K562 (cell line): ENCODE data around the gene FYB2. TPM values are rescaled to one million over a fixed set of nuclear protein-coding genes. Genes with fewer than 3 reads are reported as not detected.

Source experiments
- ATAC-seq: fragments of 200-7000 bp; cut with Tn5 transposase; 3 replicates; pipeline ENCODE4 v1.9.1; 2020; ENCODE audit warnings: moderate library complexity
- BruUV-seq: library from RNA; stranded (reverse); fragments of 400-500 nt; replicated peaks from 2 replicates; lab custom pipeline; 2021; lab: Mats Ljungman, UMichigan
- CTCF ChIA-PET: fragments of 300-600 bp; formaldehyde crosslinking; extraction: SDS; loops from one replicate; lab custom pipeline; 2021; ENCODE audit warnings: low intra/inter-chr PET ratio; lab: Yijun Ruan, JAX
- POLR2A ChIA-PET: fragments of 300-600, 350-650 bp; sonication (Branson Sonifier 250); formaldehyde crosslinking; extraction: SDS; loops from one replicate; lab custom pipeline; 2021; ENCODE audit warnings: antibody characterized with exemption, inconsistent platforms; lab: Yijun Ruan, JAX
- DNase-seq, 4 experiments: peaks; one replicate each; pipeline versions ENCODE4 v3.0.0 to v3.0.0-alpha.2; 2011 to 2018; ENCODE audit warnings: low spot score in 3 of 4, mixed read lengths in 3 of 4; ENCODE audit errors: extremely low read depth in 1 of 4
- FAIRE-seq: peaks from 2 replicates; lab custom pipeline; 2011; peaks lifted over from hg19 to GRCh38; lab: Jason Lieb, UNC
- H2AFZ ChIP-seq: 2 replicates; pipeline ENCODE4 v1.6.0; 2011; ENCODE audit warnings: low read depth, low read length, control low read depth, inconsistent platforms
- H3K27ac ChIP-seq: fragments of 200-600 bp; 3 replicates; pipeline ENCODE4 v1.8.0; 2011; ENCODE audit warnings: low read depth, mild to moderate bottlenecking, control low read depth, inconsistent platforms, low read length, moderate library complexity, mixed read lengths; ENCODE audit errors: extremely low read depth
- H3K27me3 ChIP-seq, 2 experiments: fragments of 300-600 bp in 1 of 2; 2 replicates in 1 of 2; 3 replicates in 1 of 2; pipeline versions ENCODE4 v1.6.0 to v1.8.0; 2011; ENCODE audit warnings: inconsistent platforms in 2 of 2, low read length in 2 of 2, mild to moderate bottlenecking in 1 of 2, mixed read lengths in 1 of 2, moderate library complexity in 1 of 2; ENCODE audit not compliant: control insufficient read depth in 2 of 2, insufficient read depth in 2 of 2
- H3K36me3 ChIP-seq: fragments of 300-600 bp; 3 replicates; pipeline ENCODE4 v1.8.0; 2011; ENCODE audit warnings: mild to moderate bottlenecking, low read length, inconsistent platforms; ENCODE audit not compliant: control insufficient read depth, insufficient read depth
- H3K4me1 ChIP-seq, 2 experiments: fragments of 200-600 bp in 1 of 2; replicated peaks in 1 of 2; 2 replicates in 1 of 2; 3 replicates in 1 of 2; pipeline versions ENCODE4 v1.5.1 to v1.8.0; 2011; ENCODE audit warnings: inconsistent platforms in 2 of 2, low read length in 2 of 2, mild to moderate bottlenecking in 1 of 2, mixed read lengths in 1 of 2, moderate library complexity in 1 of 2; ENCODE audit not compliant: control insufficient read depth in 2 of 2, insufficient read depth in 2 of 2
- H3K4me2 ChIP-seq: 2 replicates; pipeline ENCODE4 v1.6.1; 2011; ENCODE audit warnings: low read length, control low read depth, inconsistent platforms, mixed read lengths; ENCODE audit not compliant: insufficient read depth
- H3K4me3 ChIP-seq: fragments of 200-600 bp; sonication (generic), shearing (Covaris generic); 2 replicates; pipeline ENCODE4 v1.5.1; 2016; ENCODE audit warnings: control low read depth, inconsistent platforms
- H3K79me2 ChIP-seq: fragments of 200-600 bp; 3 replicates; pipeline ENCODE4 v1.8.0; 2011; ENCODE audit warnings: low read length, inconsistent platforms; ENCODE audit not compliant: control insufficient read depth, insufficient read depth
- H3K9ac ChIP-seq, 2 experiments: 2 replicates each; pipeline versions ENCODE4 v1.6.0 to v1.6.1; 2011; ENCODE audit warnings: low read depth in 2 of 2, low read length in 2 of 2, control low read depth in 1 of 2, inconsistent platforms in 1 of 2, mild to moderate bottlenecking in 1 of 2, mixed read lengths in 1 of 2; ENCODE audit not compliant: insufficient read depth in 1 of 2
- H3K9me1 ChIP-seq: one replicate; pipeline ENCODE4 v1.6.0; 2011; ENCODE audit warnings: inconsistent platforms, mild to moderate bottlenecking, low read length, moderate library complexity; ENCODE audit not compliant: control insufficient read depth, insufficient read depth
- H3K9me3 ChIP-seq: replicated peaks from 2 replicates; pipeline ENCODE4 v1.5.1; 2011; ENCODE audit warnings: low read depth, low read length, inconsistent platforms; ENCODE audit not compliant: control insufficient read depth, insufficient read depth
- H4K20me1 ChIP-seq: replicated peaks from 2 replicates; pipeline ENCODE4 v1.6.1; 2011; ENCODE audit warnings: low read length, inconsistent platforms, mixed read lengths; ENCODE audit not compliant: control insufficient read depth, insufficient read depth
- GATA2 ChIP-seq: sonication (generic); formaldehyde crosslinking; IDR thresholded peaks from 2 replicates; pipeline ENCODE4 v1.4.0; 2020; ENCODE audit warnings: mild to moderate bottlenecking, missing genetic modification reagents
- HMG20B ChIP-seq: fragments of 250-450 bp; sonication (Bioruptor Pico); IDR thresholded peaks from 2 replicates; pipeline ENCODE4 v1.5.0; 2021; ENCODE audit warnings: mild to moderate bottlenecking
- KLF10 ChIP-seq: fragments of 250-450 bp; sonication (Bioruptor Pico); IDR thresholded peaks from 2 replicates; pipeline ENCODE4 v1.6.1; 2021; ENCODE audit warnings: matching md5 sums
- MECOM ChIP-seq: fragments of 250-450 bp; sonication (Bioruptor Pico); IDR thresholded peaks from 2 replicates; pipeline ENCODE4 v1.8.0; 2022; ENCODE audit warnings: inconsistent platforms
- NCOA4 ChIP-seq: fragments of 450-650 bp; IDR thresholded peaks from 2 replicates; pipeline ENCODE4 v1.6.1; 2018; ENCODE audit warnings: mild to moderate bottlenecking; ENCODE audit not compliant: partially characterized antibody
- PML ChIP-seq: IDR thresholded peaks from 2 replicates; pipeline ENCODE4 v1.6.1; 2012; ENCODE audit warnings: low read length, inconsistent platforms
- POLR2AphosphoS2 ChIP-seq: IDR thresholded peaks from 2 replicates; pipeline ENCODE4 v1.6.1; 2012; ENCODE audit warnings: low read length, improper control_type of control experiment
- SMAD3 ChIP-seq: fragments of 450-650 bp; formaldehyde crosslinking; conservative IDR thresholded peaks from 2 replicates; pipeline ENCODE4 v1.4.0; 2020; ENCODE audit warnings: mild to moderate bottlenecking
- STAT5B ChIP-seq: fragments of 250-450 bp; sonication (Bioruptor Pico); IDR thresholded peaks from 2 replicates; pipeline ENCODE4 v1.8.0; 2021; ENCODE audit warnings: mild to moderate bottlenecking, inconsistent platforms
- TAL1 ChIP-seq: fragments of 450-650 bp; IDR thresholded peaks from 2 replicates; pipeline ENCODE4 v1.6.1; 2016; ENCODE audit warnings: mild to moderate bottlenecking
- WGBS: fragments of 100-300 bp; shearing (Covaris generic); methylation state at CpG from one replicate; pipeline ENCODE4 v1.1.6; 2016; ENCODE audit warnings: low coverage, mixed read lengths; ENCODE audit not compliant: insufficient coverage; ENCODE audit errors: missing lambda C conversion rate; 5-methylcytosine and 5-hydroxymethylcytosine counted together
- in situ Hi-C: fragments of 300-500 bp; cut with MboI; formaldehyde crosslinking; loops from 4 replicates; pipeline ENCODE4 v1.15.0; 2018; ENCODE audit warnings: inconsistent platforms, mixed read lengths
- intact Hi-C: fragments of 100-400 bp; cut with micrococcal nuclease; formaldehyde crosslinking; loops from 2 replicates; pipeline ENCODE4 v1.14.2; 2022
- polyA plus RNA-seq, 8 experiments: library from polyadenylated mRNA; depleted of rRNA in 4 of 8; stranded (reverse) in 5 of 8; unstranded in 3 of 8; fragments of >200 nt; fragmentation: Nextera tagmentation in 2 of 8; fragmentation: Illumina TruSeq in 1 of 8; extraction: Ambion mirVana in 2 of 8; extraction: Trizol in 1 of 8; gene quantifications; 2 replicates each; pipeline versions ENCODE4 v1.2.1 to v1.2.3, GENCODE V29; 2011 to 2014; ENCODE audit warnings: inconsistent platforms in 1 of 8, missing spikeins in 1 of 8
- total RNA-seq, 7 experiments: library from RNA; depleted of rRNA in 6 of 7; stranded (reverse); fragments of >200 nt in 6 of 7; fragmentation: Illumina TruSeq in 2 of 7; extraction: Trizol in 2 of 7; gene quantifications; 2 replicates each; pipeline versions ENCODE4 v1.2.1 to v1.2.3, GENCODE V29; 2011 to 2021; ENCODE audit warnings: low replicate concordance in 1 of 7
- TF ChIP-seq, protein P1 (sequence below): sonication (generic); formaldehyde crosslinking; IDR thresholded peaks from 2 replicates; pipeline ENCODE4 v1.8.1; 2023; ENCODE audit warnings: mild to moderate bottlenecking, missing genetic modification reagents
- TF ChIP-seq, protein P2 (sequence below): fragments of 250-450 bp; sonication (Bioruptor Pico); IDR thresholded peaks from 2 replicates; pipeline ENCODE4 v1.5.0; 2020; ENCODE audit warnings: mild to moderate bottlenecking
- TF ChIP-seq, protein P3 (sequence below): fragments of 450-650 bp; formaldehyde crosslinking; IDR thresholded peaks from 2 replicates; pipeline ENCODE4 v1.4.0; 2022; ENCODE audit warnings: missing genetic modification characterization
- TF ChIP-seq, protein P4 (sequence below), 2 experiments: fragments of 450-650 bp; conservative IDR thresholded peaks; 2 replicates each; pipeline ENCODE4 v1.6.1; 2017; ENCODE audit warnings: mild to moderate bottlenecking in 2 of 2, moderate library complexity in 2 of 2

FYB2 gene
- total and polyA plus RNA-seq, 9 of the 15 experiments (the other 6 are each of a cell fraction or from before 2014, with no cell fraction given) = not detected

DNA sequence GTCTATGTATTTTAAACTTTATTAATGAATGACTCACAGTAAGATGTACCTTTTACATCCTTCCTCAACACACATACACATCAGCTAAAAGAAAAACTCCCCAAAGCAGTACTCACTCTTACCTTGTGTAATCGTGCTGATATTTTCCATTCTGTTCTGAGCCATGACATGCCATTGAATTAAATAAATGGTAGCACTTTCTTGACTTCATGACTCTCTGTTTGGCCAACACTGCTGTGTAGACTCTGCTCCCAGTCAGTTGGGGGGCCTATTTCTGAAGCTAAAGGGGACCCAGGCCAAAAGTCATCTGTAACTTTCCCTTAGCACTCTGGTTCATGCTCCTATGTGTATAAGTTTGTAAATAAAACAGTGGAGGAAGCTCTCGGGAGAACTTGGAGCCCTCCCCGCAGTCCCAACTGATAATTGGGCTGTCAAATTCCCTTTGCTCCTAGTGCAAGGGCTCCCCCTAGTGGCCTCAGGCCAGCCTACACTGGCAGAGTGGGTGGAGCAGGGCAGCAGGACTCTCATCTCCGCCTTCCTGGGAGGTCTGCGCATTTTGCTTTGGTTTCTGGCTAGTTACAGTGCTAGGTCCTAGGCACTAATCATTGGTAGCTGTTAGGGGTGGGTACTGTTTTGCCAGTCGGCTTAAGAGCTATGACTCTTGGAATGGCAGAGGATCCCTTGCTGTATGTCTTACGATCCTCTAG lies 1.7 kb upstream of the FYB2 start (continued):
- TF ChIP-seq, protein P1, sequence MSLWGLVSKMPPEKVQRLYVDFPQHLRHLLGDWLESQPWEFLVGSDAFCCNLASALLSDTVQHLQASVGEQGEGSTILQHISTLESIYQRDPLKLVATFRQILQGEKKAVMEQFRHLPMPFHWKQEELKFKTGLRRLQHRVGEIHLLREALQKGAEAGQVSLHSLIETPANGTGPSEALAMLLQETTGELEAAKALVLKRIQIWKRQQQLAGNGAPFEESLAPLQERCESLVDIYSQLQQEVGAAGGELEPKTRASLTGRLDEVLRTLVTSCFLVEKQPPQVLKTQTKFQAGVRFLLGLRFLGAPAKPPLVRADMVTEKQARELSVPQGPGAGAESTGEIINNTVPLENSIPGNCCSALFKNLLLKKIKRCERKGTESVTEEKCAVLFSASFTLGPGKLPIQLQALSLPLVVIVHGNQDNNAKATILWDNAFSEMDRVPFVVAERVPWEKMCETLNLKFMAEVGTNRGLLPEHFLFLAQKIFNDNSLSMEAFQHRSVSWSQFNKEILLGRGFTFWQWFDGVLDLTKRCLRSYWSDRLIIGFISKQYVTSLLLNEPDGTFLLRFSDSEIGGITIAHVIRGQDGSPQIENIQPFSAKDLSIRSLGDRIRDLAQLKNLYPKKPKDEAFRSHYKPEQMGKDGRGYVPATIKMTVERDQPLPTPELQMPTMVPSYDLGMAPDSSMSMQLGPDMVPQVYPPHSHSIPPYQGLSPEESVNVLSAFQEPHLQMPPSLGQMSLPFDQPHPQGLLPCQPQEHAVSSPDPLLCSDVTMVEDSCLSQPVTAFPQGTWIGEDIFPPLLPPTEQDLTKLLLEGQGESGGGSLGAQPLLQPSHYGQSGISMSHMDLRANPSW (CRISPR knock-in tag) = no peak
- TF ChIP-seq KLF10 (CRISPR knock-in tag) (no peak), SMAD3 (no peak)

DNA sequence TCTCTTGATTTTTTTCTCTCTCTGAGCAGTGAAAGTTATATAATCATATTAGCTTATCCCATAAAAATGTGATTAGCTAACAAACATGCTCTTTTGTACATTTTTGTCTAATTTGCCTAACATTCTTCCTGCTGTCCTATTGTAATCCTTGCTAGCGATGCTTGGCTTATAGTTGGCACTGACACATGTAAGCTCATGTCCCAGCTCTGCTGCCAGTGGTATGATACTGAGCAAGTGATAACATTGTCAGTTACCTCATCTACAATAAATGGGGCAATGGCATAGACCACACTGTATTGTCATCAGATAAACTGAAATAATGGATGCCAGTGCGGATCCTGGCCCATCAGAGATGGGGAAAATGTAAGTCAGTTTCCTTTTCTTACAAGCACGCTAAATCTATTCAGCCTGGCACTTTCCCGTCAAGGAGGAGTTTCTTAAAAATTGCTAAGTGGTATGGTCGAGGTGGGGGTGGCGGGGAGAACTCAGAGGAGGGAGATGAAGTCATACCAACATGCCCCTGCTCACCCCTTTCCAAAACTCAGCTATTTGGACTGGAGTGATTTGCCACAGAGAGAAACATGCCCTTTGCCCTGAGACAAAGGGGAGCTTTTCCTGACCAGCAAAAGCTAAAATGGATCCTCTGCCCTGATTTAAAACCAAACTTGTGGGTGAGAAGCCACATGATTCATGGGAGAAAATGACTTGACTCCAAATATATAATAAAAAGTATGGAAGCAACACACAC lies 1.3 kb downstream of the FYB2 start:
- intact Hi-C loops = no loop called here
- TF ChIP-seq POLR2AphosphoS2 (no peak), HMG20B (CRISPR knock-in tag) (no peak), MECOM (CRISPR knock-in tag) (no peak), STAT5B (CRISPR knock-in tag) (no peak), NCOA4 (no peak), TAL1 (no peak), GATA2 (CRISPR knock-in tag) (no peak), PML (no peak)
- TF ChIP-seq, protein P2, sequence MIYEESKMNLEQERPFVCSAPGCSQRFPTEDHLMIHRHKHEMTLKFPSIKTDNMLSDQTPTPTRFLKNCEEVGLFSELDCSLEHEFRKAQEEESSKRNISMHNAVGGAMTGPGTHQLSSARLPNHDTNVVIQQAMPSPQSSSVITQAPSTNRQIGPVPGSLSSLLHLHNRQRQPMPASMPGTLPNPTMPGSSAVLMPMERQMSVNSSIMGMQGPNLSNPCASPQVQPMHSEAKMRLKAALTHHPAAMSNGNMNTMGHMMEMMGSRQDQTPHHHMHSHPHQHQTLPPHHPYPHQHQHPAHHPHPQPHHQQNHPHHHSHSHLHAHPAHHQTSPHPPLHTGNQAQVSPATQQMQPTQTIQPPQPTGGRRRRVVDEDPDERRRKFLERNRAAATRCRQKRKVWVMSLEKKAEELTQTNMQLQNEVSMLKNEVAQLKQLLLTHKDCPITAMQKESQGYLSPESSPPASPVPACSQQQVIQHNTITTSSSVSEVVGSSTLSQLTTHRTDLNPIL = no peak
- TF ChIP-seq, protein P3, sequence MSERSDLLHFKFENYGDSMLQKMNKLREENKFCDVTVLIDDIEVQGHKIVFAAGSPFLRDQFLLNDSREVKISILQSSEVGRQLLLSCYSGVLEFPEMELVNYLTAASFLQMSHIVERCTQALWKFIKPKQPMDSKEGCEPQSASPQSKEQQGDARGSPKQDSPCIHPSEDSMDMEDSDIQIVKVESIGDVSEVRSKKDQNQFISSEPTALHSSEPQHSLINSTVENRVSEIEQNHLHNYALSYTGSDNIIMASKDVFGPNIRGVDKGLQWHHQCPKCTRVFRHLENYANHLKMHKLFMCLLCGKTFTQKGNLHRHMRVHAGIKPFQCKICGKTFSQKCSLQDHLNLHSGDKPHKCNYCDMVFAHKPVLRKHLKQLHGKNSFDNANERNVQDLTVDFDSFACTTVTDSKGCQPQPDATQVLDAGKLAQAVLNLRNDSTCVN (CRISPR knock-in tag) = no peak
- TF ChIP-seq, protein P4, sequence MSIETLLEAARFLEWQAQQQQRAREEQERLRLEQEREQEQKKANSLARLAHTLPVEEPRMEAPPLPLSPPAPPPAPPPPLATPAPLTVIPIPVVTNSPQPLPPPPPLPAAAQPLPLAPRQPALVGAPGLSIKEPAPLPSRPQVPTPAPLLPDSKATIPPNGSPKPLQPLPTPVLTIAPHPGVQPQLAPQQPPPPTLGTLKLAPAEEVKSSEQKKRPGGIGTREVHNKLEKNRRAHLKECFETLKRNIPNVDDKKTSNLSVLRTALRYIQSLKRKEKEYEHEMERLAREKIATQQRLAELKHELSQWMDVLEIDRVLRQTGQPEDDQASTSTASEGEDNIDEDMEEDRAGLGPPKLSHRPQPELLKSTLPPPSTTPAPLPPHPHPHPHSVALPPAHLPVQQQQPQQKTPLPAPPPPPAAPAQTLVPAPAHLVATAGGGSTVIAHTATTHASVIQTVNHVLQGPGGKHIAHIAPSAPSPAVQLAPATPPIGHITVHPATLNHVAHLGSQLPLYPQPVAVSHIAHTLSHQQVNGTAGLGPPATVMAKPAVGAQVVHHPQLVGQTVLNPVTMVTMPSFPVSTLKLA (conservative IDR thresholded peaks at IDR 0.05) = no peak

More for the DNA sequence above, 1.3 kb downstream of the FYB2 start:
- H3K4me3 ChIP-seq = no peak overlapping the region
- no peaks in the 10 kb centered on the region for H3K79me2 ChIP-seq
- H2AFZ ChIP-seq = no peak overlapping the region
- in situ Hi-C loops = no loop called here
- DNase-seq = no peak
- H3K9me1 ChIP-seq = no peaks in the 10 kb centered on the region
- no peak overlapping the region for H3K9ac ChIP-seq
- ChIA-PET POLR2A (no interaction called here), CTCF (no interaction called here)
- no peak overlapping the region for H3K4me2 ChIP-seq
- H4K20me1 ChIP-seq = no peaks in the 10 kb centered on the region
- 0% methylated on average over 6 of the region's 6 CpGs for WGBS
- H3K27me3 ChIP-seq = peaks cover 0 to 4% of the 10 kb centered on the region in 2 experiments; a peak in 1 of 5 replicates
- no peak for ATAC-seq
- FAIRE-seq = no peak
- H3K9me3 ChIP-seq = no peaks in the 10 kb centered on the region
- no TSS peak for BruUV-seq
- no peaks in the 10 kb centered on the region for H3K4me1 ChIP-seq
- H3K36me3 ChIP-seq = no peaks in the 10 kb centered on the region
- H3K27ac ChIP-seq = no peak overlapping the region
